Measurements from ENCODE around the gene MDH1. TPM values are rescaled to one million over a fixed set of nuclear protein-coding genes. Genes with fewer than 3 reads are reported as not detected.
"Not testable (repeated sequence)": the region's sequence is repeated elsewhere in the genome, so short reads cannot be mapped to it uniquely, and the experiment has no call there.

Gene MDH1
- total RNA-seq, 1 donor from 2014 or later, result 124 TPM

DNA sequence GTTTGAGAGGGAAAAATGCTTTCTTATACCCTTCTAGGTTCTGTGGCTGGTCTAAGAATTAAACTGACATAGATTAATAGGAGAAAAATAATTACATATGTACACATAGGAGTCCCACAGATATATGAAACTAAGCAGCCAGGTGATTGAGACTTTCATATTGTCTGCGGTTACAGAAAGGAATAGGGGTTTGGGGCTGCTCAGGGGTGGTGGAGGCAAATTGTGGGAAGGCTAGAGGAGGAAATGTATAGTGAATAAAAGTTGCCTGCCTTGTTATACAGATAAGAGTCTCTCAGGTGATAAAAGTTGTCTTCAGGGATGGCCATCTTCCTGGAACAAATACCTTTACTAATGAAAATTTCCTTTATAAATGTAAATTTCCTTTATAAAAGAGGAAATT is 28.6 kb downstream of the MDH1 start:
- no peaks in the 10 kb centered on the region for H3K4me1 ChIP-seq
- H3K9me3 ChIP-seq, result no peaks in the 10 kb centered on the region
- no peak overlapping the region for H3K27ac ChIP-seq
- H3K36me3 ChIP-seq, result no peaks in the 10 kb centered on the region
- no peak overlapping the region for H3K4me3 ChIP-seq
- TF ChIP-seq POLR2AphosphoS5 (IDR thresholded peaks at IDR 0.05; ENCODE audit: insufficient read depth in 1 of 2, low read depth in 1 of 2) (no peak), POLR2A (IDR thresholded peaks at IDR 0.05) (no peak), CTCF (IDR thresholded peaks at IDR 0.05) (no peak)
- H3K27me3 ChIP-seq, result no peaks in the 10 kb centered on the region
- intact Hi-C loops (cut with DNase I), result no loop called here
- DNase-seq (ENCODE audit: extremely low spot score in 2 of 2), result no peak

GRCh38 chr2:63619328-63619727 is 30.6 kb downstream of the MDH1 start:
- intact Hi-C loops (cut with DNase I), result no loop called here

DNA sequence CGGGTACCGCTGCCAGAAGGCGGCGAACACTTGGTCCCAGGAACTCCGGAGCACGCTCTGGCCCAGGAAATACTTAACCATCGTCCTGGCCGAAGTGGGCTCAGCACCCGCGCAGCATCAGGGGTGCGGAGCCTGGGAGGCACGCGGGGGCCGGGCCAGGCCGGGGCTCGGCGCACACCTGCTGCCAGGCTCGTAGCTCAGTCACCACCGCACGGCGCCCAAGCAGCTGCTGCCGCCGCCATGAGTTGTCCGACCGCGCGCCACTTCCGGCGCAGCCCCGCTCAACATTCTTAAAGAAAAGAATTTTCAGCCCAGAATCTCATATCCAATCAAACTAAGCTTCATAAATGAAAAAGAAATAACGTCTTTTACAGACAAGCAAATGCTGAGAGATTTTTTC is 34.0 kb downstream of the MDH1 start:
- intact Hi-C loops (cut with DNase I), result no loop called here
- no peaks in the 10 kb centered on the region for H3K27me3 ChIP-seq
- TF ChIP-seq CTCF (IDR thresholded peaks at IDR 0.05) (no peak), POLR2A (IDR thresholded peaks at IDR 0.05) (no peak), POLR2AphosphoS5 (IDR thresholded peaks at IDR 0.05; ENCODE audit: insufficient read depth in 1 of 2, low read depth in 1 of 2) (no peak)

More at GRCh38 chr2:63619328-63619727, 30.6 kb downstream of the MDH1 start:
- Histone ChIP-seq H3K27ac (no peak overlapping the region), H3K4me3 (no peak overlapping the region), H3K27me3 (no peaks in the 10 kb centered on the region), H3K9me3 (no peaks in the 10 kb centered on the region), H3K4me1 (no peaks in the 10 kb centered on the region), H3K36me3 (no peaks in the 10 kb centered on the region)
- DNase-seq (ENCODE audit: extremely low spot score in 2 of 2), result no peak
- TF ChIP-seq POLR2AphosphoS5 (IDR thresholded peaks at IDR 0.05; ENCODE audit: insufficient read depth in 1 of 2, low read depth in 1 of 2), result no peak
- TF ChIP-seq POLR2A (IDR thresholded peaks at IDR 0.05), result no peak
- TF ChIP-seq CTCF (IDR thresholded peaks at IDR 0.05), result no peak

DNA sequence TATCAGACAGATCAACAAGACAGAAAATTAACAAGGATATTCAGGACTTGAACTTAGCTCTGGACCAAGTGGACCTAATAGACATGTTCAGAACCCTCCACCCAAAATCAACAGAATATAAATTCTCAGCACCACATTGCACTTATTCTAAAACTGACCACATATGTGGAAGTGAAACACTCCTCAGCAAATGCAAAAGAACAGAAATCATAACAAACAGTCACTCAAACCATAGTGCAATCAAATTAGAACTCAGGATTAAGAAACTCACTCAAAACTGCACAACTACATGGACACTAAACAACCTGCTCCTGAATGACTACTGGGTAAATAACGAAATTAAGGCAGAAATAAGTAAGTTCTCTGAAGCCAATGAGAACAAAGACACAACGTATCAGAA is 35.0 kb downstream of the MDH1 start:
- intact Hi-C loops (cut with DNase I); H3K4me3 ChIP-seq; H3K27me3 ChIP-seq; H3K36me3 ChIP-seq; H3K4me1 ChIP-seq; H3K27ac ChIP-seq; H3K9me3 ChIP-seq; DNase-seq (ENCODE audit: extremely low spot score in 2 of 2): not testable (repeated sequence)

More for the DNA sequence above, 34.0 kb downstream of the MDH1 start:
- Histone ChIP-seq H3K36me3 (no peaks in the 10 kb centered on the region), H3K4me1 (no peaks in the 10 kb centered on the region), H3K9me3 (no peaks in the 10 kb centered on the region), H3K4me3 (no peak overlapping the region), H3K27ac (no peak overlapping the region)
- DNase-seq (ENCODE audit: extremely low spot score in 2 of 2), result no peak

DNA sequence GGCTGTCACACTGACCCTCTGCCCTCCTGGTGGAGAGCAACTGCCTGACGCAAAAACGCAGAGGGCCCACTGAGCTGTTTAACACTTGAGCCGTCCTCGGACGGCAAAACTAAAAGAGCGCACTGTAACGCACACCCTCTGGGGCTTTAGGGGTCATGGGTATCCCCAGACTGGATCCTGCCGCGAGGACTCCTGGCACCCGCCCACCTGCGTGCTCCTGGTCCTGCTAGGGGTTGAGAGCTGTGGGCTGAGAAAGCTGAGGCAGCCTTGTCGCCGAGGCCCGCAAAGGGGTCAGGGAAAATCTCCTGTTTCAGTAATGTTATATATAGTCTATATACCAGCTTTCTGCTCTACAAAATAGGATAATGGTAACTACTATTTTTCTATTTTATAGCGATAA is 39.1 kb downstream of the MDH1 start:
- Histone ChIP-seq H3K27me3 (no peaks in the 10 kb centered on the region), H3K9me3 (peaks cover 5% of the 10 kb centered on the region), H3K27ac (no peak overlapping the region), H3K36me3 (no peaks in the 10 kb centered on the region), H3K4me1 (no peaks in the 10 kb centered on the region), H3K4me3 (no peak overlapping the region)
- TF ChIP-seq POLR2A (IDR thresholded peaks at IDR 0.05) (no peak), POLR2AphosphoS5 (IDR thresholded peaks at IDR 0.05; ENCODE audit: insufficient read depth in 1 of 2, low read depth in 1 of 2) (no peak), CTCF (IDR thresholded peaks at IDR 0.05) (no peak)
- DNase-seq (ENCODE audit: extremely low spot score in 2 of 2), result no peak
- intact Hi-C loops (cut with DNase I), result no loop called here

All from vagina (tissue), 2 donors.